Vagina (tissue), 2 donors: ENCODE results near the gene RNASEL. TPM values are rescaled to one million over a fixed set of nuclear protein-coding genes. Genes with fewer than 3 reads are reported as not detected.

Source experiments
- DNase-seq, 2 donors: peaks; one replicate each; pipeline ENCODE4 v3.0.0-alpha.2; 2017; ENCODE audit errors: extremely low spot score in 2 of 2
- H3K27ac ChIP-seq: fragments of 200-600 bp; sonication (generic); one replicate; pipeline ENCODE4 v1.5.1; 2019
- H3K27me3 ChIP-seq: fragments of 200-600 bp; sonication (generic); one replicate; pipeline ENCODE4 v1.5.1; 2019
- H3K36me3 ChIP-seq, 2 donors: fragments of 200-600 bp; sonication (generic); one replicate each; pipeline ENCODE4 v1.5.1; 2017 to 2019
- H3K4me1 ChIP-seq: fragments of 200-600 bp; sonication (generic); one replicate; pipeline ENCODE4 v1.5.1; 2019
- H3K4me3 ChIP-seq, 2 donors: fragments of 200-600 bp; sonication (generic); 1 replicate in 1 of 2; 2 replicates in 1 of 2; pipeline ENCODE4 v1.5.1; 2016 to 2019
- H3K9me3 ChIP-seq: fragments of 200-600 bp; sonication (generic); one replicate; pipeline ENCODE4 v1.5.1; 2019
- POLR2A ChIP-seq, 2 donors: fragments of 450-650 bp; IDR thresholded peaks; one replicate each; pipeline ENCODE4 v1.6.1; 2017; ENCODE audit warnings: antibody characterized with exemption in 2 of 2, mild to moderate bottlenecking in 2 of 2, moderate library complexity in 2 of 2
- POLR2AphosphoS5 ChIP-seq, 2 donors: sonication (generic); formaldehyde crosslinking; IDR thresholded peaks; one replicate each; pipeline ENCODE4 v1.9.0; 2017; ENCODE audit warnings: antibody characterized with exemption in 2 of 2, mild to moderate bottlenecking in 2 of 2, low read depth in 1 of 2; ENCODE audit not compliant: insufficient read depth in 1 of 2
- intact Hi-C: fragments of 100-400 bp; cut with DNase I; formaldehyde crosslinking; loops from one replicate; pipeline ENCODE4 v1.15.1; 2023
- total RNA-seq: library from RNA; depleted of rRNA; stranded (reverse); fragments of >200 nt; gene quantifications from one replicate; pipeline ENCODE4 v1.2.3, GENCODE V29; 2016
- TF ChIP-seq, protein P1 (sequence below), 3 experiments: fragments of 450-650 bp in 2 of 3; fragments of 200-600 bp in 1 of 3; sonication (generic) in 1 of 3; IDR thresholded peaks; one replicate each; pipeline ENCODE4 v1.5.1; 2017 to 2019; ENCODE audit warnings: antibody characterized with exemption in 3 of 3, mild to moderate bottlenecking in 2 of 3, moderate library complexity in 2 of 3

Gene RNASEL, protein sequence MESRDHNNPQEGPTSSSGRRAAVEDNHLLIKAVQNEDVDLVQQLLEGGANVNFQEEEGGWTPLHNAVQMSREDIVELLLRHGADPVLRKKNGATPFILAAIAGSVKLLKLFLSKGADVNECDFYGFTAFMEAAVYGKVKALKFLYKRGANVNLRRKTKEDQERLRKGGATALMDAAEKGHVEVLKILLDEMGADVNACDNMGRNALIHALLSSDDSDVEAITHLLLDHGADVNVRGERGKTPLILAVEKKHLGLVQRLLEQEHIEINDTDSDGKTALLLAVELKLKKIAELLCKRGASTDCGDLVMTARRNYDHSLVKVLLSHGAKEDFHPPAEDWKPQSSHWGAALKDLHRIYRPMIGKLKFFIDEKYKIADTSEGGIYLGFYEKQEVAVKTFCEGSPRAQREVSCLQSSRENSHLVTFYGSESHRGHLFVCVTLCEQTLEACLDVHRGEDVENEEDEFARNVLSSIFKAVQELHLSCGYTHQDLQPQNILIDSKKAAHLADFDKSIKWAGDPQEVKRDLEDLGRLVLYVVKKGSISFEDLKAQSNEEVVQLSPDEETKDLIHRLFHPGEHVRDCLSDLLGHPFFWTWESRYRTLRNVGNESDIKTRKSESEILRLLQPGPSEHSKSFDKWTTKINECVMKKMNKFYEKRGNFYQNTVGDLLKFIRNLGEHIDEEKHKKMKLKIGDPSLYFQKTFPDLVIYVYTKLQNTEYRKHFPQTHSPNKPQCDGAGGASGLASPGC
- 5.4 TPM for total RNA-seq

DNA sequence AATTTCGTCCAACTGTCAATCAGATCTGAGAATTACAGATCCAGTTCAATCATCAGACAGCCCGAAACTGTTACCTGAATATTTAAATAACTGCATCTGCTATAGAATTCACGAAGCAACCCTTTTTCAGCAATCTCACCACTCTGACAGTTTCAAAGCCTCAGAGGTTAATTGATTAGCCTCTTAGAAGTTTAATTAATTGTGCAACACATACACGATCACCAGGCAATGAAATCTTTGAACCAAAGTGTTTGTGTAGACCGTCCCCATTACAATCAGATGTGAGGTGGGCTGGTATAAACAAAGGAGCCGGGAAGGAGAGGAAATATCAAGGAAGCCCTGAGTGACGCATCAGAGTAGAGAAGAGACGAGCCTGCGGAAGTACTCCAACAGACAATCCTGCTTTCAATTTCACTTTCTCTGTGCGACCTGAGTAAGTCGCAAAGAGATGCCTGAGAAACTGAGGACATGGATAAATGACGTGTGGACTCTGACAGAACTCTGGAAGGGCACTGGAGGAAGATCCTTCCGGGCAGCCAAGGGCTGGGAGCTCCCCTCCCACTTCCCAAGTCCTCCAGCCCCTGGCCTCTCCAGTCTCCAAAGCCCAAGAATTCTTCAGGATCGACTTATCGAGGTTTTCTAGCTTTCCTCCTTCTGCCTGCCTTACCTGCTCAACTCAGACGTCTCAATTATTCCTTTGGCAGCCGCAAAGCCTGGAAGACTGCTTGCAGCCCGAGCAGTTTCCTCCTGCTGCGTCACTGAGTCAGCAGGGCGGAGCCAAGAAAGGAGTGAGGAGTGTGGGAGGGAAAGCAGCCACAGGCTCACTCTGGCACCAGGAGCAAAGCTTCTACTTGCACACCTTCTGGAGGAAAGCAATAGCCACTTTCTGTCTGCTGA, at the start of gene RNASEL:
Gene RNASEL, minus strand, starts transcription at position 757 of the 897 bp plus-strand sequence. CDS start 2,450 bp downstream, outside the sequence.
- peak; percentile 49 to 83 for TF ChIP-seq POLR2AphosphoS5 (IDR thresholded peaks at IDR 0.05; ENCODE audit: insufficient read depth in 1 of 2, low read depth in 1 of 2)
- TF ChIP-seq, protein P1, sequence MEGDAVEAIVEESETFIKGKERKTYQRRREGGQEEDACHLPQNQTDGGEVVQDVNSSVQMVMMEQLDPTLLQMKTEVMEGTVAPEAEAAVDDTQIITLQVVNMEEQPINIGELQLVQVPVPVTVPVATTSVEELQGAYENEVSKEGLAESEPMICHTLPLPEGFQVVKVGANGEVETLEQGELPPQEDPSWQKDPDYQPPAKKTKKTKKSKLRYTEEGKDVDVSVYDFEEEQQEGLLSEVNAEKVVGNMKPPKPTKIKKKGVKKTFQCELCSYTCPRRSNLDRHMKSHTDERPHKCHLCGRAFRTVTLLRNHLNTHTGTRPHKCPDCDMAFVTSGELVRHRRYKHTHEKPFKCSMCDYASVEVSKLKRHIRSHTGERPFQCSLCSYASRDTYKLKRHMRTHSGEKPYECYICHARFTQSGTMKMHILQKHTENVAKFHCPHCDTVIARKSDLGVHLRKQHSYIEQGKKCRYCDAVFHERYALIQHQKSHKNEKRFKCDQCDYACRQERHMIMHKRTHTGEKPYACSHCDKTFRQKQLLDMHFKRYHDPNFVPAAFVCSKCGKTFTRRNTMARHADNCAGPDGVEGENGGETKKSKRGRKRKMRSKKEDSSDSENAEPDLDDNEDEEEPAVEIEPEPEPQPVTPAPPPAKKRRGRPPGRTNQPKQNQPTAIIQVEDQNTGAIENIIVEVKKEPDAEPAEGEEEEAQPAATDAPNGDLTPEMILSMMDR (IDR thresholded peaks at IDR 0.05), result no peak
- intact Hi-C loops, result no loop called here
- Histone ChIP-seq H3K4me1 (peaks cover 33% of the 10 kb centered on the region), H3K4me3 (peak within 1 kb of the TSS; percentile 60 to 65), H3K36me3 (no peaks in the 10 kb centered on the region), H3K27me3 (no peaks in the 10 kb centered on the region), H3K27ac (peak within 1 kb of the TSS; percentile 94), H3K9me3 (no peaks in the 10 kb centered on the region)
- peak in 1 of 2 donors; percentile 95 for DNase-seq

DNA sequence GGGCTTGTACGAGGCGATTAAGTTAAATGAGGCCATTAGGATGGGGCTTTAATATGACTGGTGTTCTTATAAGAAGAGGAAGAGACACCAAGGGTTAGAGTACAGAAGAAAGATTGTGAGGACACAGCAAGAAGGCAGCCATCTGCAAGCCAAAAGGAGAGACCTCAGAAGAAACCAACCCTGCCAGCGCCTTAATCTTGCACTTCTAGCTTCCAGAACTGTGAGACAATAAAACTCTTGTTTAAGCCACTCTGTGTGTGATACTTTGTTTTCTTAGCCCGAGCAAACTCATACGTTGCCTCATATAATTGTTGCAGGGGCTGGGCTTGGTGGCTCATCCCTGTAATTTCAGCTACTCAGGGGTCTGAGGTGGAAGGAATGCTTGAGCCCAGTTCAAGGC, 48.7 kb upstream of the RNASEL start:
- Histone ChIP-seq H3K27ac (no peak overlapping the region), H3K4me1 (no peaks in the 10 kb centered on the region), H3K27me3 (no peaks in the 10 kb centered on the region), H3K36me3 (no peaks in the 10 kb centered on the region), H3K9me3 (no peaks in the 10 kb centered on the region), H3K4me3 (no peak overlapping the region)
- intact Hi-C loops, result no loop called here
- no peak for TF ChIP-seq POLR2AphosphoS5 (IDR thresholded peaks at IDR 0.05; ENCODE audit: insufficient read depth in 1 of 2, low read depth in 1 of 2)
- no peak for DNase-seq

DNA sequence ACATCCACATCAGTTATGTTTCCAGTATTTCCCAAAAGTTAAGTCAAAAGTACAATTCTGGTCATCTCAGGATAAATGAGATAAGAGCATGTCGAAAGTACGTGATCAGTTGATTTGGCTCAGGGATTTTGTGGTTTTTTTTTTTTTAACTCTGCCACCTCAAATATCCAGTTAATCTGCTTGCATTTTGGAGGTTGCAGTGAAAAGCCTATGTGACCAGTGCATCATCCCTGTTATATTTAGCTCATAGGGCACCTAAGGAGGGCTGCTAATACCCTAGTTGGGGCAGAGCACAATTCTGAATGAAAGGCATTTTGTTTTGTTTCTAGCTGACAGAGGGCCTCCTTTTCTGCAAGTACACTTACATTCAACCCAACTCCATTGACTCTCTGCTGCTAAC, 46.8 kb upstream of the RNASEL start:
- Histone ChIP-seq H3K4me1 (peaks cover 4% of the 10 kb centered on the region), H3K36me3 (no peaks in the 10 kb centered on the region), H3K4me3 (no peak overlapping the region), H3K27ac (no peak overlapping the region), H3K9me3 (no peaks in the 10 kb centered on the region), H3K27me3 (no peaks in the 10 kb centered on the region)
- no peak for TF ChIP-seq POLR2AphosphoS5 (IDR thresholded peaks at IDR 0.05; ENCODE audit: insufficient read depth in 1 of 2, low read depth in 1 of 2)
- TF ChIP-seq, protein P1 (IDR thresholded peaks at IDR 0.05), result no peak
- TF ChIP-seq POLR2A (IDR thresholded peaks at IDR 0.05), result no peak
- DNase-seq, result no peak
- intact Hi-C loops, result no loop called here

DNA sequence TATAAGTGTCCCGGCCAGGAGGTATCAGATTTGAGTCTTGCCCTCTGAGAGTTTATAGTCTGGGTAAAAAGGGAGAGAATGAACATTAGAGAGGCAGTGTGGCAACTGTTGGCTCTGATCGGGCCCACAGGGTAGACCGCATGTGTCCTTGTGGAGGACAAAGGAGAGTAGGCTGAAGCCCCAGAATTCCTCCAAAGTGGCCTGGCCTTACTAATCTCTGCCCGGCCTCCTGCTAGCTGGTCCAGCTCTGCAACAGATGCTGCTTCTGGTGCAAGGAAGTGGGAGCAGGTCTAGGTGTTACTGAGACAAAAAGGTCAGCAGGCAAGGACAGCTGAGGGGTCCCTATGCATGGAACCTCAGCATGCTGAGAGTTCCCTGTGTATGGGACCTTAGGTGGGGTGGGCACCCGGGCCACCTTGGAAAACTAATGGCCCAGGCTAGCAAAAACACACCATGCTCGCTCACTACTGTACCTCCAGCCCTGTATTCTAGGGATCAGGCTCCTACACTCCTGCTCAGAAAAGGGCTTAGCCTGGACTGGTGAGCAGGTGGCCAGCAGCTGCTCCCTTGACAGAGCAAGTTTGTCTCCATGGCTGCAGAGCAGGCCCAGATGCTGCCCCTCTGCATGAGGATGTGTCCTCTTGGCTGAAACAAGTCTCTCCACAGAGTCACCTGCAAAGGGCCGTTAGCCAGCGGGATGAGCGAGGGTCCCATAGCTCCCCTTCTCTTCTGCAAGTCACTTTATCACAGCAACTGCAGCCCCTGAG, 45.4 kb upstream of the RNASEL start:
- no peak for DNase-seq
- Histone ChIP-seq H3K4me1 (peaks cover 4% of the 10 kb centered on the region), H3K27me3 (no peaks in the 10 kb centered on the region), H3K9me3 (no peaks in the 10 kb centered on the region), H3K36me3 (no peaks in the 10 kb centered on the region), H3K4me3 (no peak overlapping the region), H3K27ac (no peak overlapping the region)
- intact Hi-C loops, result no loop called here
- TF ChIP-seq POLR2AphosphoS5 (IDR thresholded peaks at IDR 0.05; ENCODE audit: insufficient read depth in 1 of 2, low read depth in 1 of 2) (no peak), POLR2A (IDR thresholded peaks at IDR 0.05) (no peak)
- TF ChIP-seq, protein P1 (IDR thresholded peaks at IDR 0.05), result no peak
